ENCODE measurements around the gene GLG1.
"Not testable (repeated sequence)": the region's sequence is repeated elsewhere in the genome, so short reads cannot be mapped to it uniquely, and the experiment has no call there.

DNA sequence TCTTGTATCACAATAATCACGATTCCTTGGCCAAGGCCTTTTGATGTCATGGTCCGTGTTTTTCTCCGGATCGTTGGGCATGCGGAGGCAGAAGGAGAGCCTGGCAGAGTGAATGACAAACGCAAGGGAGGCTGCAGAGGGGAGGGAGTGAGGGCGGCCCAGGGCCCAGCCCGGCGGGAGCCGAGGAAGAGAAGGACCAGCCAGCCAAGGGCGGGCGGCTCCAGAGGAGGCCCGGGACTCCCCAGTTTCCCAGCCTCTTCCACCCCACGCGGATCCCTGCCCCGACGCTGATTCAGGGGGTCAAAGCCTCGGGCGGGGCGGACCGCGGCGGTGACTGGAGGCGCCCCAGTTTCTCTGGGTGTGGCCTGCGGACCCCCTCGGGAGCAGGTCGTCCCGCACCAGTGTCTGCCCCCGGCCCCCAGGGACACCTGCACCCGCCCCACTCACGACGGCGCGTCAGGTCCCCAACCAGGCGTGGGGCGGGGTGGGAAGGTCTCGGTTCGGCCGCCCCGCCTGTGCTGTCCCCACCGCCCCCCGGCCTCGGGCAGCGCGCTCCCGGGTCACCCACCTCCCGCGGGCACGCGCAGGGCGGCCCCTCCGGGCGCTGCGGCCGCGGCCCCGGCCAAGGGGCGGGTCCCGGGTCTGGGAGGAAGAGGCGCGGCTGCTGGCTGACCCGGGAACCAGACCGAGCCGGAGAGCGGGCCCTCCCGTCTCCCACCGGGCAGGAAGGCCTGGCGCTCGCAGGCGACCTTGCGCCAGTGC is 200.1 kb downstream of the GLG1 start:
- not testable (repeated sequence) for TF ChIP-seq POLR2A (IDR thresholded peaks at IDR 0.05; ENCODE audit: low read depth, low read length); POLR2AphosphoS5 (IDR thresholded peaks at IDR 0.05; ENCODE audit: low read depth, low read length); TAF1 (IDR thresholded peaks at IDR 0.05; ENCODE audit: borderline replicate concordance, low read depth, low read length)
